Subcutaneous adipose tissue (tissue), 4 donors: Measurements from ENCODE around the gene XAGE1B. TPM values are rescaled to one million over a fixed set of nuclear protein-coding genes. Genes with fewer than 3 reads are reported as not detected.
"Not testable (repeated sequence)": the region's sequence is repeated elsewhere in the genome, so short reads cannot be mapped to it uniquely, and the experiment has no call there.

Experiments
- CTCF ChIP-seq: fragments of 450-650 bp; IDR thresholded peaks from one replicate; pipeline ENCODE4 v1.5.1; 2016; ENCODE audit warnings: low read depth, mild to moderate bottlenecking, control low read depth, antibody characterized with exemption, moderate library complexity
- total RNA-seq, 4 donors: library from RNA; depleted of rRNA; stranded (reverse); fragments of >200 nt; gene quantifications; one replicate each; pipeline ENCODE4 v1.1.0, GENCODE V29; 2016

Gene XAGE1B
- total RNA-seq = not detected

GRCh38 chrX:52516987-52517325 lies at the start of gene XAGE1B:
Gene XAGE1B, minus strand, starts transcription at chrX:52517063. Its CDS starts 1,536 bp downstream, at chrX:52515527.
- TF ChIP-seq CTCF = not testable (repeated sequence)

- TF ChIP-seq CTCF = no peak
These were observed 46.2 kb upstream of the XAGE1B start for GRCh38 chrX:52563105-52563504.

GRCh38 chrX:52558140-52558539 lies 41.3 kb upstream of the XAGE1B start:
- TF ChIP-seq CTCF = no peak

- no peak for TF ChIP-seq CTCF
These were observed 39.9 kb upstream of the XAGE1B start for GRCh38 chrX:52556741-52557140.

GRCh38 chrX:52553995-52554642 lies 37.3 kb upstream of the XAGE1B start:
- no peak for TF ChIP-seq CTCF

- TF ChIP-seq CTCF = no peak
These were observed 27.4 kb upstream of the XAGE1B start for GRCh38 chrX:52544147-52544840.

- no peak for TF ChIP-seq CTCF
These were observed 25.4 kb upstream of the XAGE1B start for GRCh38 chrX:52542311-52542710.
